Hepatocyte (in vitro differentiated cells): ENCODE results near the gene SUDS3. TPM values are rescaled to one million over a fixed set of nuclear protein-coding genes. Genes with fewer than 3 reads are reported as not detected.

Experiments
- DNase-seq: peaks from one replicate; pipeline ENCODE4 v3.0.0-alpha.2; 2016; ENCODE audit warnings: low spot score
- H2AFZ ChIP-seq: fragments of 200-600 bp; sonication (generic); 2 replicates; pipeline ENCODE4 v1.6.0; 2016; ENCODE audit warnings: antibody characterized with exemption, mild to moderate bottlenecking
- H3K27ac ChIP-seq: fragments of 200-600 bp; sonication (generic); 2 replicates; pipeline ENCODE4 v1.5.1; 2016; ENCODE audit warnings: mild to moderate bottlenecking
- H3K27me3 ChIP-seq: fragments of 200-600 bp; sonication (generic); 2 replicates; pipeline ENCODE4 v1.6.1; 2016
- H3K36me3 ChIP-seq: fragments of 200-600 bp; sonication (generic); replicated peaks from 2 replicates; pipeline ENCODE4 v1.5.1; 2016; ENCODE audit warnings: low read depth; ENCODE audit not compliant: insufficient read depth
- H3K4me1 ChIP-seq: fragments of 200-600 bp; sonication (generic); 2 replicates; pipeline ENCODE4 v1.5.1; 2016; ENCODE audit warnings: mild to moderate bottlenecking, moderate library complexity; ENCODE audit not compliant: insufficient read depth
- H3K4me2 ChIP-seq: fragments of 200-600 bp; sonication (generic); 2 replicates; pipeline ENCODE4 v1.6.0; 2016
- H3K4me3 ChIP-seq: fragments of 200-600 bp; sonication (generic); 2 replicates; pipeline ENCODE4 v1.5.1; 2016; ENCODE audit warnings: mild to moderate bottlenecking
- H3K79me2 ChIP-seq: fragments of 200-600 bp; sonication (generic); 2 replicates; pipeline ENCODE4 v1.6.0; 2017; ENCODE audit warnings: mild to moderate bottlenecking
- H3K9me2 ChIP-seq: fragments of 200-600 bp; sonication (generic); replicated peaks from 2 replicates; pipeline ENCODE4 v1.6.0; 2017; ENCODE audit warnings: mild to moderate bottlenecking; ENCODE audit not compliant: insufficient read depth
- H3K9me3 ChIP-seq: fragments of 200-600 bp; sonication (generic); 2 replicates; pipeline ENCODE4 v1.5.1; 2016; ENCODE audit warnings: low read depth, mild to moderate bottlenecking
- H4K20me1 ChIP-seq: fragments of 200-600 bp; sonication (generic); 2 replicates; pipeline ENCODE4 v1.6.0; 2016; ENCODE audit warnings: mild to moderate bottlenecking; ENCODE audit not compliant: insufficient read depth, poor library complexity, severe bottlenecking
- EZH2 ChIP-seq: fragments of 200-600 bp; sonication (generic); IDR thresholded peaks from 2 replicates; pipeline ENCODE4 v1.6.1; 2016; ENCODE audit warnings: antibody characterized with exemption, mild to moderate bottlenecking, borderline replicate concordance
- EZH2phosphoT487 ChIP-seq: fragments of 200-600 bp; sonication (generic); IDR thresholded peaks from one replicate; pipeline ENCODE4 v1.6.1; 2018; ENCODE audit warnings: antibody characterized with exemption, mild to moderate bottlenecking, low read depth, moderate library complexity; ENCODE audit not compliant: unreplicated experiment, severe bottlenecking
- WGBS: methylation state at CpG from one replicate; pipeline ENCODE4 v1.1.6; 2016; ENCODE audit warnings: low lambda C conversion rate; ENCODE audit errors: missing lambda C conversion rate; 5-methylcytosine and 5-hydroxymethylcytosine counted together
- polyA plus RNA-seq: library from polyadenylated mRNA; unstranded; fragments of >200 nt; fragmentation: Nextera tagmentation; extraction: Ambion mirVana; gene quantifications from 2 replicates; pipeline ENCODE4 v1.2.1, GENCODE V29; 2016
- total RNA-seq: library from RNA; depleted of rRNA; stranded (reverse); fragments of >200 nt; gene quantifications from 2 replicates; pipeline ENCODE4 v1.2.3, GENCODE V29; 2014
- TF ChIP-seq, protein P1 (sequence below): fragments of 200-600 bp; sonication (generic); IDR thresholded peaks from 2 replicates; pipeline ENCODE4 v1.5.1; 2016; ENCODE audit warnings: antibody characterized with exemption, mild to moderate bottlenecking; ENCODE audit not compliant: poor library complexity

SUDS3 gene
- total and polyA plus RNA-seq, 2 experiments from 2014 or later = 21.1 to 40.0 TPM

DNA sequence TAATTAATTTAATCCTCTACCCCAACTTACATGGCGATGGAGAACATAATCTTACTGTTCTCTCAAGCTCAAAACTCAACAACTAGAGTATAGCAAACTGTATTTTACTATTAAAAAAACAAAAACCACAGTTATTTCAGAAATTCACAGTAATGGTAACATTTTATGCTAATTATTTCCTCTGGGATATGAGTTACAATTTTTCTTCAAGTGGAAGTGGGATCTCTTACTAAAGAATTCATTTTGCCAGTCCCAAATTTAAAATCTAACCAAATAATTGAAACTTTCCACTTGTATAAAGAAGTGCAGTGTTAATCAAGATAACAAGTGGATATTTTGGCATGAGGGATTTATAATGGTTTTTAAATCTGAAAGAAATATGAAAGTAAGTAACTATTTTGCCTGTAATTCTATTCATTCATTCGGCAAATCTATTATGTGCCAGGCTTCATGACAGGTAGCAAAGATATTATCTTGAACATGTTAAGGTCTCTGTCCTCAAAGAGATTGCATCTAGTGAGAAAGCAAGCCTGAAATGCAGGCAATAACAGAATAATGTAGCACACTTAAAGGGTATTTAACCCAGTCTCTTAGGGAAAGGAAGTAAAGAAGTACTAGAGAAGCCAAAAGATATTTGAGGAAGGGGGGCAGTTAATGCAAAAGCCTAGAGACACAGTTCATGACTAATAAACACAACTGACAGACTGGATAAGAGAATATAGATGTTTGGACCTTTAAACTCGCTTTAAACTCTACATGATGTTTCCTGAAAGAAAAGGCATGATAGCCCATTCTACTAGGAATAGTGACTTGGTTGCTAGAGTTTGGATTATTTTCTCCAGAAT, 47.6 kb upstream of the SUDS3 start:
- Histone ChIP-seq H3K36me3 (no peaks in the 10 kb centered on the region), H3K27ac (no peak overlapping the region), H3K4me3 (no peak overlapping the region), H3K9me2 (no peaks in the 10 kb centered on the region), H3K79me2 (peaks cover 2% of the 10 kb centered on the region), H4K20me1 (no peaks in the 10 kb centered on the region), H2AFZ (no peak overlapping the region), H3K4me1 (no peaks in the 10 kb centered on the region), H3K9me3 (peaks cover 3% of the 10 kb centered on the region), H3K4me2 (no peak overlapping the region), H3K27me3 (no peaks in the 10 kb centered on the region)
- 92% methylated on average over 3 of the region's 3 CpGs for WGBS
- no peak for TF ChIP-seq EZH2
- TF ChIP-seq EZH2phosphoT487 = no peak
- TF ChIP-seq, protein P1, sequence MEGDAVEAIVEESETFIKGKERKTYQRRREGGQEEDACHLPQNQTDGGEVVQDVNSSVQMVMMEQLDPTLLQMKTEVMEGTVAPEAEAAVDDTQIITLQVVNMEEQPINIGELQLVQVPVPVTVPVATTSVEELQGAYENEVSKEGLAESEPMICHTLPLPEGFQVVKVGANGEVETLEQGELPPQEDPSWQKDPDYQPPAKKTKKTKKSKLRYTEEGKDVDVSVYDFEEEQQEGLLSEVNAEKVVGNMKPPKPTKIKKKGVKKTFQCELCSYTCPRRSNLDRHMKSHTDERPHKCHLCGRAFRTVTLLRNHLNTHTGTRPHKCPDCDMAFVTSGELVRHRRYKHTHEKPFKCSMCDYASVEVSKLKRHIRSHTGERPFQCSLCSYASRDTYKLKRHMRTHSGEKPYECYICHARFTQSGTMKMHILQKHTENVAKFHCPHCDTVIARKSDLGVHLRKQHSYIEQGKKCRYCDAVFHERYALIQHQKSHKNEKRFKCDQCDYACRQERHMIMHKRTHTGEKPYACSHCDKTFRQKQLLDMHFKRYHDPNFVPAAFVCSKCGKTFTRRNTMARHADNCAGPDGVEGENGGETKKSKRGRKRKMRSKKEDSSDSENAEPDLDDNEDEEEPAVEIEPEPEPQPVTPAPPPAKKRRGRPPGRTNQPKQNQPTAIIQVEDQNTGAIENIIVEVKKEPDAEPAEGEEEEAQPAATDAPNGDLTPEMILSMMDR = no peak
- DNase-seq = no peak

DNA sequence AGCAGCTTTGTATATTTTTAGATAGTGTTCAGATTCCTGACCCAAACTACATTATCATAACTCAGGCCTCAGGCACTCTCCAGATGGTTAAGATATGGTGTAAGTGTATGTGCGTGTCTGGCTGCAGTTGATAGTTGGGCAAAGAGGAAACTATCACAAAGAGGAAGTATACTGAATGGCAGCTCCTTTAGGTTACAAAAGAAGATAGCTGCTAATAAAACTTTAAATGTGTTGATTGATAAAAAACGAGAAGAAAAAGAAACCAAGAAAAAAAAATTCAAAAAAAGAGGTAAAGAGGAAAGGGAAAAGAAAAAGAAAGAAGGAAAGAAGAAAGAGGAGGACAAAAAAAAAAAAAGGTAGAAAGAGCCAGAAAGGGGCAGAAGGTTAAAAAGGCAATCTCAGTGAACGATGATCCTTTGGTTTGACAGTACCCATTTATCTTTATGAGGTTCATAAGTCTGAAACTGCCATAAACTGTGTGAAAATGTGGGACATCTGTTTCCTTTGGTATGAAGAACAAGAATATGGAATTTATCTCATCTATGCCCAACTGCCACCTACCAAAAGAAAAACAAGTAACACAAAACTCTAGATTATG, 45.8 kb upstream of the SUDS3 start:
- no peak overlapping the region for H2AFZ ChIP-seq
- H3K9me2 ChIP-seq = no peaks in the 10 kb centered on the region
- H3K4me1 ChIP-seq = no peaks in the 10 kb centered on the region
- H3K79me2 ChIP-seq = peaks cover 2% of the 10 kb centered on the region
- no peak for TF ChIP-seq EZH2
- TF ChIP-seq EZH2phosphoT487 = no peak
- TF ChIP-seq, protein P1 = no peak
- H3K4me2 ChIP-seq = peak overlapping the region; percentile 24
- no peaks in the 10 kb centered on the region for H4K20me1 ChIP-seq
- H3K27ac ChIP-seq = peak overlapping the region; percentile 14
- peak; percentile 12 for DNase-seq
- H3K4me3 ChIP-seq = no peak overlapping the region
- WGBS = 46% methylated on average over 3 of the region's 3 CpGs
- peaks cover 3% of the 10 kb centered on the region for H3K9me3 ChIP-seq
- H3K27me3 ChIP-seq = no peaks in the 10 kb centered on the region
- no peaks in the 10 kb centered on the region for H3K36me3 ChIP-seq

DNA sequence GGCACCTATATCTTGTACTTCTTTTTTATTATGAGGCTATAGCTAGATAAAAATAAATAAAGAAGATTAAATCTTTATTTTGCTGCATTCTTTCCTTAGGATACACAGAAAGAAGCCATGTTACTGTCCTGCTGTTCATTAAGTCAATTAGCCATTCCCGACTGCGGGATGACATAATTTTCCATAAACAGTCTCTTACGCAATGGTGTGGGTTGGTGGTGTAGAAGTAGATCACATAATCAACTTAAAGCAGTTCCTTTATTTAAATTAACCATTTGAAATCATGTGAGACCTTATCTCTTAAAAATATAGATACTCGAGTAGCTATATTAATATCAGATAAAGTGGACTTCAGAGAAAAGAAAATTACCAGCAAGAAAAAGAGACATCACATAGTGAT, 43.8 kb upstream of the SUDS3 start:
- Histone ChIP-seq H3K4me1 (no peaks in the 10 kb centered on the region), H3K9me3 (no peaks in the 10 kb centered on the region), H3K9me2 (no peaks in the 10 kb centered on the region), H3K27ac (no peak overlapping the region), H2AFZ (no peak overlapping the region), H4K20me1 (no peaks in the 10 kb centered on the region), H3K36me3 (no peaks in the 10 kb centered on the region), H3K27me3 (no peaks in the 10 kb centered on the region), H3K79me2 (peaks cover 2% of the 10 kb centered on the region), H3K4me3 (no peak overlapping the region), H3K4me2 (no peak overlapping the region)
- no peak for DNase-seq
- TF ChIP-seq, protein P1 = no peak
- TF ChIP-seq EZH2phosphoT487 = no peak
- TF ChIP-seq EZH2 = no peak
- WGBS = 83% methylated on average over 4 of the region's 4 CpGs
